Hepatocyte (in vitro differentiated cells): Measurements from ENCODE around the gene AIM2. TPM values are rescaled to one million over a fixed set of nuclear protein-coding genes. Genes with fewer than 3 reads are reported as not detected.

ENCODE experiments used
- DNase-seq: peaks from one replicate; pipeline ENCODE4 v3.0.0-alpha.2; 2016; ENCODE audit warnings: low spot score
- H2AFZ ChIP-seq: fragments of 200-600 bp; sonication (generic); 2 replicates; pipeline ENCODE4 v1.6.0; 2016; ENCODE audit warnings: antibody characterized with exemption, mild to moderate bottlenecking
- H3K27ac ChIP-seq: fragments of 200-600 bp; sonication (generic); 2 replicates; pipeline ENCODE4 v1.5.1; 2016; ENCODE audit warnings: mild to moderate bottlenecking
- H3K27me3 ChIP-seq: fragments of 200-600 bp; sonication (generic); 2 replicates; pipeline ENCODE4 v1.6.1; 2016
- H3K36me3 ChIP-seq: fragments of 200-600 bp; sonication (generic); replicated peaks from 2 replicates; pipeline ENCODE4 v1.5.1; 2016; ENCODE audit warnings: low read depth; ENCODE audit not compliant: insufficient read depth
- H3K4me1 ChIP-seq: fragments of 200-600 bp; sonication (generic); 2 replicates; pipeline ENCODE4 v1.5.1; 2016; ENCODE audit warnings: mild to moderate bottlenecking, moderate library complexity; ENCODE audit not compliant: insufficient read depth
- H3K4me2 ChIP-seq: fragments of 200-600 bp; sonication (generic); 2 replicates; pipeline ENCODE4 v1.6.0; 2016
- H3K4me3 ChIP-seq: fragments of 200-600 bp; sonication (generic); 2 replicates; pipeline ENCODE4 v1.5.1; 2016; ENCODE audit warnings: mild to moderate bottlenecking
- H3K79me2 ChIP-seq: fragments of 200-600 bp; sonication (generic); 2 replicates; pipeline ENCODE4 v1.6.0; 2017; ENCODE audit warnings: mild to moderate bottlenecking
- H3K9me2 ChIP-seq: fragments of 200-600 bp; sonication (generic); replicated peaks from 2 replicates; pipeline ENCODE4 v1.6.0; 2017; ENCODE audit warnings: mild to moderate bottlenecking; ENCODE audit not compliant: insufficient read depth
- H3K9me3 ChIP-seq: fragments of 200-600 bp; sonication (generic); 2 replicates; pipeline ENCODE4 v1.5.1; 2016; ENCODE audit warnings: low read depth, mild to moderate bottlenecking
- H4K20me1 ChIP-seq: fragments of 200-600 bp; sonication (generic); 2 replicates; pipeline ENCODE4 v1.6.0; 2016; ENCODE audit warnings: mild to moderate bottlenecking; ENCODE audit not compliant: insufficient read depth, poor library complexity, severe bottlenecking
- EZH2 ChIP-seq: fragments of 200-600 bp; sonication (generic); IDR thresholded peaks from 2 replicates; pipeline ENCODE4 v1.6.1; 2016; ENCODE audit warnings: antibody characterized with exemption, mild to moderate bottlenecking, borderline replicate concordance
- EZH2phosphoT487 ChIP-seq: fragments of 200-600 bp; sonication (generic); IDR thresholded peaks from one replicate; pipeline ENCODE4 v1.6.1; 2018; ENCODE audit warnings: antibody characterized with exemption, mild to moderate bottlenecking, low read depth, moderate library complexity; ENCODE audit not compliant: unreplicated experiment, severe bottlenecking
- WGBS: methylation state at CpG from one replicate; pipeline ENCODE4 v1.1.6; 2016; ENCODE audit warnings: low lambda C conversion rate; ENCODE audit errors: missing lambda C conversion rate; 5-methylcytosine and 5-hydroxymethylcytosine counted together
- polyA plus RNA-seq: library from polyadenylated mRNA; unstranded; fragments of >200 nt; fragmentation: Nextera tagmentation; extraction: Ambion mirVana; gene quantifications from 2 replicates; pipeline ENCODE4 v1.2.1, GENCODE V29; 2016
- total RNA-seq: library from RNA; depleted of rRNA; stranded (reverse); fragments of >200 nt; gene quantifications from 2 replicates; pipeline ENCODE4 v1.2.3, GENCODE V29; 2014
- TF ChIP-seq, protein P1 (sequence below): fragments of 200-600 bp; sonication (generic); IDR thresholded peaks from 2 replicates; pipeline ENCODE4 v1.5.1; 2016; ENCODE audit warnings: antibody characterized with exemption, mild to moderate bottlenecking; ENCODE audit not compliant: poor library complexity

AIM2 gene
- total and polyA plus RNA-seq, 2 experiments from 2014 or later = 0.30 to 1.1 TPM

DNA sequence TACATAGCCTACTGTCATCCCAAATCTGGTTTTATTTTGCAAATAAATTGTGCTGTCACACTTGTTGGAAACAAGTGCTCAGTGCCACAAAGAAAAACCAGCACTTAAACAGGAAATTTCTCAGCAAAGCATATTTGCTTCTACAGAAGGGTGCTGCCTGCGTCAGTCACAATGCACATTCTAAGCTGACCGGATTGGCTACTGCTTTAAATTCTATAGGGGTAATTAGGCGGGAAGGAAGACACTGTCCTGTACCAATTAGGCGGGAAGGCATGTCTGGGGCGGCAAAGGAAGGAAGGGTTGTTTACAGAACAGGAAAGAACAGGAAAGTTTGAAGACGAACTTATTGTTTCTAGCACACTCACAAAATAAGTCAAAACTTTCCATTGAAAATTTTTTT is 64.1 kb downstream of the AIM2 start:
- Histone ChIP-seq H3K27me3 (no peaks in the 10 kb centered on the region), H3K4me1 (peaks cover 22% of the 10 kb centered on the region), H3K4me2 (peak overlapping the region; percentile 73), H3K27ac (no peak overlapping the region), H3K9me3 (no peaks in the 10 kb centered on the region), H3K9me2 (no peaks in the 10 kb centered on the region), H3K79me2 (peaks cover 49% of the 10 kb centered on the region), H3K4me3 (peak overlapping the region; percentile 32), H2AFZ (no peak overlapping the region), H4K20me1 (no peaks in the 10 kb centered on the region), H3K36me3 (no peaks in the 10 kb centered on the region)
- TF ChIP-seq EZH2phosphoT487 (no peak), EZH2 (no peak)
- TF ChIP-seq, protein P1, sequence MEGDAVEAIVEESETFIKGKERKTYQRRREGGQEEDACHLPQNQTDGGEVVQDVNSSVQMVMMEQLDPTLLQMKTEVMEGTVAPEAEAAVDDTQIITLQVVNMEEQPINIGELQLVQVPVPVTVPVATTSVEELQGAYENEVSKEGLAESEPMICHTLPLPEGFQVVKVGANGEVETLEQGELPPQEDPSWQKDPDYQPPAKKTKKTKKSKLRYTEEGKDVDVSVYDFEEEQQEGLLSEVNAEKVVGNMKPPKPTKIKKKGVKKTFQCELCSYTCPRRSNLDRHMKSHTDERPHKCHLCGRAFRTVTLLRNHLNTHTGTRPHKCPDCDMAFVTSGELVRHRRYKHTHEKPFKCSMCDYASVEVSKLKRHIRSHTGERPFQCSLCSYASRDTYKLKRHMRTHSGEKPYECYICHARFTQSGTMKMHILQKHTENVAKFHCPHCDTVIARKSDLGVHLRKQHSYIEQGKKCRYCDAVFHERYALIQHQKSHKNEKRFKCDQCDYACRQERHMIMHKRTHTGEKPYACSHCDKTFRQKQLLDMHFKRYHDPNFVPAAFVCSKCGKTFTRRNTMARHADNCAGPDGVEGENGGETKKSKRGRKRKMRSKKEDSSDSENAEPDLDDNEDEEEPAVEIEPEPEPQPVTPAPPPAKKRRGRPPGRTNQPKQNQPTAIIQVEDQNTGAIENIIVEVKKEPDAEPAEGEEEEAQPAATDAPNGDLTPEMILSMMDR = no peak
- no peak for DNase-seq
- 55% methylated on average over 6 of the region's 6 CpGs for WGBS

Other genes with a start within 250 kb of the AIM2 start
- gene MNDA, start 245.4 kb downstream of the AIM2 start, total RNA-seq = not detected in 2 replicates
- gene MNDA, start 245.4 kb downstream of the AIM2 start, polyA plus RNA-seq = not detected in 2 replicates
- gene PYHIN1, start 145.2 kb downstream of the AIM2 start, total RNA-seq = not detected in 2 replicates
- gene PYHIN1, start 145.2 kb downstream of the AIM2 start, polyA plus RNA-seq = not detected in 2 replicates
- gene IFI16, start 66.9 kb downstream of the AIM2 start, total RNA-seq = 22.2 and 25.1 TPM in 2 replicates
- gene IFI16, start 66.9 kb downstream of the AIM2 start, polyA plus RNA-seq = 31.8 and 35.6 TPM in 2 replicates
- gene CADM3, start 94.8 kb upstream of the AIM2 start, total RNA-seq = 0.36 and 0.37 TPM in 2 replicates
- 0.69 and 0.77 TPM in 2 replicates for gene CADM3, start 94.8 kb upstream of the AIM2 start, polyA plus RNA-seq
- gene ACKR1, start 128.1 kb upstream of the AIM2 start, total RNA-seq = not detected in 2 replicates
- not detected in 2 replicates for gene ACKR1, start 128.1 kb upstream of the AIM2 start, polyA plus RNA-seq
- gene FCER1A, start 225.6 kb upstream of the AIM2 start, total RNA-seq = not detected in 2 replicates
- gene FCER1A, start 225.6 kb upstream of the AIM2 start, polyA plus RNA-seq = not detected in 2 replicates